Neuronal stem cell (in vitro differentiated cells): Measurements from ENCODE around the gene CCT6A.
"Not testable (repeated sequence)": the region's sequence is repeated elsewhere in the genome, so short reads cannot be mapped to it uniquely, and the experiment has no call there.

Source experiments
- DNase-seq: peaks from one replicate; pipeline ENCODE4 v3.0.0-alpha.2; 2013; ENCODE audit warnings: low spot score
- H2AFZ ChIP-seq: one replicate; pipeline ENCODE4 v1.6.1; 2013; ENCODE audit warnings: mild to moderate bottlenecking, low read length, inconsistent platforms
- H2AK5ac ChIP-seq: 2 replicates; pipeline ENCODE4 v1.6.1; 2013; ENCODE audit warnings: low read depth, mild to moderate bottlenecking, inconsistent platforms, low read length, moderate library complexity, mixed read lengths
- H2BK120ac ChIP-seq: 2 replicates; pipeline ENCODE4 v1.6.1; 2013; ENCODE audit warnings: low read depth, mild to moderate bottlenecking, inconsistent platforms, low read length, moderate library complexity, mixed read lengths
- H2BK12ac ChIP-seq: one replicate; pipeline ENCODE4 v1.6.1; 2013; ENCODE audit warnings: low read length, inconsistent platforms
- H2BK15ac ChIP-seq: 2 replicates; pipeline ENCODE4 v1.6.1; 2013; ENCODE audit warnings: mild to moderate bottlenecking, low read length, inconsistent platforms, mixed read lengths
- H2BK5ac ChIP-seq: one replicate; pipeline ENCODE4 v1.6.1; 2013; ENCODE audit warnings: inconsistent platforms, mild to moderate bottlenecking, low read length, moderate library complexity
- H3K14ac ChIP-seq: one replicate; pipeline ENCODE4 v1.6.1; 2013; ENCODE audit warnings: low read length, inconsistent platforms
- H3K18ac ChIP-seq: 2 replicates; pipeline ENCODE4 v1.6.1; 2013; ENCODE audit warnings: low read length, inconsistent platforms
- H3K23ac ChIP-seq: 2 replicates; pipeline ENCODE4 v1.6.1; 2013; ENCODE audit warnings: low read depth, mild to moderate bottlenecking, mixed read lengths, low read length, inconsistent platforms; ENCODE audit not compliant: poor library complexity
- H3K27ac ChIP-seq: replicated peaks from 3 replicates; pipeline ENCODE4 v1.5.1; 2013; ENCODE audit warnings: low read length, inconsistent platforms
- H3K27me3 ChIP-seq, 3 experiments: 2 replicates each; pipeline ENCODE4 v1.6.1; 2013; ENCODE audit warnings: low read length in 3 of 3, mild to moderate bottlenecking in 2 of 3, inconsistent platforms in 1 of 3, low read depth in 1 of 3, mixed read lengths in 1 of 3, moderate library complexity in 1 of 3; ENCODE audit not compliant: control insufficient read depth in 3 of 3, insufficient read depth in 3 of 3
- H3K36me3 ChIP-seq, 2 donors: replicated peaks in 1 of 2; 2 replicates each; pipeline ENCODE4 v1.6.1; 2013; ENCODE audit warnings: low read length in 2 of 2; ENCODE audit not compliant: control insufficient read depth in 2 of 2, insufficient read depth in 2 of 2
- H3K4ac ChIP-seq: 2 replicates; pipeline ENCODE4 v1.6.1; 2013; ENCODE audit warnings: inconsistent platforms, mild to moderate bottlenecking, low read length, moderate library complexity
- H3K4me1 ChIP-seq, 2 donors: 1 replicate in 1 of 2; 2 replicates in 1 of 2; pipeline ENCODE4 v1.6.1; 2013; ENCODE audit warnings: low read length in 2 of 2, low read depth in 1 of 2; ENCODE audit not compliant: control insufficient read depth in 2 of 2, insufficient read depth in 1 of 2
- H3K4me2 ChIP-seq: one replicate; pipeline ENCODE4 v1.6.1; 2013; ENCODE audit warnings: mild to moderate bottlenecking, low read length, inconsistent platforms; ENCODE audit not compliant: insufficient read depth, poor library complexity, severe bottlenecking
- H3K4me3 ChIP-seq, 2 donors: 2 replicates each; pipeline ENCODE4 v1.5.1; 2013; ENCODE audit warnings: low read length in 2 of 2, mild to moderate bottlenecking in 2 of 2, inconsistent platforms in 1 of 2, moderate library complexity in 1 of 2
- H3K79me1 ChIP-seq: one replicate; pipeline ENCODE4 v1.6.1; 2013; ENCODE audit warnings: low read depth, mild to moderate bottlenecking, inconsistent platforms, low read length, moderate library complexity
- H3K9ac ChIP-seq: one replicate; pipeline ENCODE4 v1.6.1; 2013; ENCODE audit warnings: mild to moderate bottlenecking, low read depth, low read length, inconsistent platforms; ENCODE audit not compliant: poor library complexity
- H3K9me3 ChIP-seq, 2 donors: replicated peaks in 1 of 2; 2 replicates each; pipeline versions ENCODE3 to v1.6.1; 2013; ENCODE audit warnings: low read length in 2 of 2, mild to moderate bottlenecking in 2 of 2, inconsistent platforms in 1 of 2, low read depth in 1 of 2, mixed read lengths in 1 of 2, moderate library complexity in 1 of 2; ENCODE audit not compliant: control insufficient read depth in 2 of 2, insufficient read depth in 1 of 2
- H4K8ac ChIP-seq: one replicate; pipeline ENCODE4 v1.6.1; 2013; ENCODE audit warnings: low read depth, mild to moderate bottlenecking, inconsistent platforms, low read length, moderate library complexity
- H4K91ac ChIP-seq: one replicate; pipeline ENCODE4 v1.6.1; 2013; ENCODE audit warnings: low read length, low read depth, mild to moderate bottlenecking, inconsistent platforms; ENCODE audit not compliant: poor library complexity
- WGBS, 2 donors: extraction: QIAGEN DNeasy Blood & Tissue Kit; methylation state at CpG; one replicate each; pipeline ENCODE4 v1.1.7; 2013; ENCODE audit warnings: missing lambda C conversion rate in 2 of 2, mixed read lengths in 1 of 2; ENCODE audit not compliant: insufficient read length in 2 of 2, insufficient replicate concordance in 1 of 2; ENCODE audit errors: extremely low coverage in 2 of 2; 5-methylcytosine and 5-hydroxymethylcytosine counted together

The CCT6A gene

DNA sequence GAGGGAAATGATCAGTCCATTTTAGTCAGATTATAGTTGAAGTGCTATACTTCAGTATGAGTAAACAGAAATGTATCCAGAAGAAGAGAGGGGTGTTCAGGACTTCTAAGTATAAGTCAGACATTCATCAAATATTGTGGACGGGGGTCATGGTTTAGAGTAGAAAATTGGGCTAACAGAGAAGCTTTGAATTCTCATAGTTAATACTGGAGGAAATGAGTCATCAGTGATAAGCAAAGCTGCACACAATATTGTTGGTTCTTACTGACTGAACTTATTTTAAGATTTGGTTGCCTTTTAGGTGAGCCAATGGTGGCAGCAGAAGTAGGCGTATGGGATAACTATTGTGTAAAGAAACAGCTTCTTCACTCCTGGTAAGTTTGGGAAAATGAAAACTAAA, 10.8 kb downstream of the CCT6A start:
- Histone ChIP-seq H3K4me3 (no peak overlapping the region), H3K9ac (no peak overlapping the region), H3K36me3 (peaks cover 19 to 72% of the 10 kb centered on the region in 2 donors), H3K9me3 (no peaks in the 10 kb centered on the region), H4K8ac (no peak overlapping the region), H3K27ac (no peak overlapping the region), H2BK12ac (no peak overlapping the region), H2AFZ (no peak overlapping the region), H3K27me3 (no peaks in the 10 kb centered on the region), H2BK5ac (no peak overlapping the region), H3K4ac (no peak overlapping the region), H3K23ac (no peak overlapping the region), H2AK5ac (no peak overlapping the region), H2BK15ac (no peak overlapping the region), H3K4me1 (peaks cover 1 to 2% of the 10 kb centered on the region in 2 donors), H4K91ac (no peak overlapping the region), H3K4me2 (no peak overlapping the region), H3K18ac (no peak overlapping the region), H3K79me1 (no peaks in the 10 kb centered on the region), H3K14ac (no peak overlapping the region), H2BK120ac (no peak overlapping the region)
- DNase-seq: no peak
- WGBS, 2 donors: no CpG with 5 or more reads among the region's 2 CpGs

DNA sequence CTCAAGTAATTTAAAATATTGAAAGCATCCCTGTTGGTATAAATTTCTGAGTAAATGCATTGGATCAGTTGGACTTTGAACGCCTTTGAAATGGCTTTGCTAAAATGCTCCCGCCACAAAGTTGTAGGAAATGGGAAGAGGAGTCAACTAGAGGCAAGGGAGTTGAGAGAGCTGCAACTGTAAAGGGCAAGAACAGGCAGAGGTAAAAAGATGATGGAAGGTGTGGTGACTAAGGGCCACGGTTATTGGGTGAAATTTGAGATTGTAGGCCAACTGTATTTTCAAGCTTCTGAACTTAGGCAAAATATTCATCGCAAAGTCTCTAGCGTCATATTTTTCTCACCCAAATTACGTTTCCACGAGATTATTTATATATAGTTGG, 11.9 kb downstream of the CCT6A start:
- H4K8ac ChIP-seq: no peak overlapping the region
- H3K4ac ChIP-seq: no peak overlapping the region
- no peak overlapping the region for H3K18ac ChIP-seq
- H3K14ac ChIP-seq: no peak overlapping the region
- no peaks in the 10 kb centered on the region for H3K27me3 ChIP-seq
- peaks cover 16 to 65% of the 10 kb centered on the region in 2 donors for H3K36me3 ChIP-seq
- no peak overlapping the region for H2BK120ac ChIP-seq
- no peak for DNase-seq
- H2BK15ac ChIP-seq: no peak overlapping the region
- H2AK5ac ChIP-seq: no peak overlapping the region
- H2BK12ac ChIP-seq: no peak overlapping the region
- H4K91ac ChIP-seq: no peak overlapping the region
- peak overlapping the region; percentile 67 for H3K27ac ChIP-seq
- H3K4me1 ChIP-seq: peaks cover 1 to 2% of the 10 kb centered on the region in 2 donors
- peak overlapping the region in 1 of 2 donors; percentile 68 for H3K4me3 ChIP-seq
- no CpG with 5 or more reads among the region's 7 CpGs for WGBS, 2 donors
- H2BK5ac ChIP-seq: no peak overlapping the region
- no peak overlapping the region for H3K9ac ChIP-seq
- no peaks in the 10 kb centered on the region for H3K79me1 ChIP-seq
- H2AFZ ChIP-seq: peak overlapping the region; percentile 35
- no peak overlapping the region for H3K4me2 ChIP-seq
- no peak overlapping the region for H3K23ac ChIP-seq
- H3K9me3 ChIP-seq: no peaks in the 10 kb centered on the region

DNA sequence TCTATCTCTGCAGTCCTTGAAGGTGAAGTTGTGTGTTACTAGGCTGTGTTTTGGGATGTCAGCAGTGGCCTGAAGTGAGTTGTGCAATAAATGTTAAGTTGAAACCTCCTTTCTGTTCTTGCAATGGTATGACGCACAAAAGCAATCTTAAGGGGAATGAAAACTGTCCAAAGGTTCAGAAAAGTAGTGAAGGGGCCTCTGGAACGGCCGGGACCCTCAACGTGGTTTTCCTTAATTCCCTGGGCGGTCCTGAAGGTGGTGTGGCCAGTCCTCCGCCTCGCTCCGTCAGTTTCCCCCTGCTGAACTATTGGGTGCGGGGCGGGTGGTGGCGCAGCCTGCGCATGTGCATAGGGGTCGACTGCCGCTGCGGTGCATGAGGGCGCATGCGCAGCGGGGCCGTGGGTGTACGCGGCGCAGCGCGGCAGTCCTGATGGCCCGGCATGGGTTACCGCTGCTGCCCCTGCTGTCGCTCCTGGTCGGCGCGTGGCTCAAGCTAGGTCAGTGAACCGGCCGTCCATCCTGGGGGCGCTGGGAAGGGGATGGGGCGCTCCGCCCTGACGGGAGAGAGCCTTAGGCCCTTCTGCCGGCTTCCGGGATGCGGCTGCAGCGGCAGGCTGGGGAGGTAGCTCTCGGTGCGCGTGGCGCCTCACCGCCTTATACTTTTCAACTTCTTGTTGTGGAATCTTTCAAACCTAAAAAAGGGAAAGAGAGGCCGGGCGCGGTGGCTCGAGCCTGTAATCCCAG, 12.5 kb downstream of the CCT6A start, which contains the start of gene SUMF2:
TSS of gene SUMF2 (plus strand) at position 405 of the 744 bp plus-strand sequence. CDS start at position 431, 26 bp downstream.
- Histone ChIP-seq H2BK5ac (peak within 1 kb of the TSS; percentile 93), H3K23ac (peak within 1 kb of the TSS; percentile 100), H3K9ac (peak within 1 kb of the TSS; percentile 84), H2BK120ac (no peak within 1 kb of the TSS), H3K36me3 (peaks cover 16 to 65% of the 10 kb centered on the region in 2 donors), H3K14ac (peak within 1 kb of the TSS; percentile 89), H4K8ac (peak within 1 kb of the TSS; percentile 65), H2AK5ac (no peak within 1 kb of the TSS), H3K4me3 (peak within 1 kb of the TSS; percentile 68 to 99), H4K91ac (peak within 1 kb of the TSS; percentile 85), H3K27ac (peak within 1 kb of the TSS; percentile 97), H2AFZ (peak within 1 kb of the TSS; percentile 91), H3K4me1 (peaks cover 1 to 2% of the 10 kb centered on the region in 2 donors), H3K79me1 (no peaks in the 10 kb centered on the region), H3K18ac (peak within 1 kb of the TSS; percentile 99), H2BK12ac (no peak within 1 kb of the TSS), H3K27me3 (no peaks in the 10 kb centered on the region), H3K4me2 (peak within 1 kb of the TSS; percentile 54), H3K9me3 (no peaks in the 10 kb centered on the region), H2BK15ac (no peak within 1 kb of the TSS), H3K4ac (no peak within 1 kb of the TSS)
- no CpG with 5 or more reads among the region's 49 CpGs for WGBS, 2 donors
- peak; percentile 90 for DNase-seq

DNA sequence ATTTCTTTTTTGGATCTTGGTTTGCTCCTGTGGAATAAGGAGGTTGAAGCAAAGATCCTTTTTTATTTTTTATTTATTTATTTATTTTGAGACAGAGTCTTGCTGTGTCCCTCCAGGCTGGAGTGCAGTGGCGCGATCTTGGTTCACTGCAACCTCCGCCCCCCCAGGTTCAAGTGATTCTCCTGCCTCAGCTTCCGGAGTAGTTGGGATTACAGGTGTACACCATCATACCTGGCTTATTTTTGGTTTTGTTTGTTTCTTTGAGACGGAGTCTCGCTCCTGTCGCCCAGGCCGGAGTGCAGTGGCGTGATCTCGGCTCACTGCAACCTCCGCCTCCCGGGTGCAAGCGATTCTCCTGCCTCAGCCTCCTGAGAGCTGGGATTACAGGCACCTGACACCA, 14.8 kb downstream of the CCT6A start:
- H2BK15ac ChIP-seq, H3K14ac ChIP-seq, H2BK5ac ChIP-seq, H3K4ac ChIP-seq, H3K23ac ChIP-seq, H3K9ac ChIP-seq, H3K4me3 ChIP-seq, H2AK5ac ChIP-seq, DNase-seq, H3K4me1 ChIP-seq, H2BK12ac ChIP-seq, H3K9me3 ChIP-seq, H3K27ac ChIP-seq, H3K18ac ChIP-seq, H3K27me3 ChIP-seq, H2BK120ac ChIP-seq, H4K91ac ChIP-seq, H4K8ac ChIP-seq, H3K4me2 ChIP-seq, H2AFZ ChIP-seq, H3K79me1 ChIP-seq: not testable (repeated sequence)
- H3K36me3 ChIP-seq: peaks cover 13 to 60% of the 10 kb centered on the region in 2 donors
- WGBS, 2 donors: no CpG with 5 or more reads among the region's 13 CpGs
